ENCODE measurements around the gene STK32B. TPM values are rescaled to one million over a fixed set of nuclear protein-coding genes. Genes with fewer than 3 reads are reported as not detected.
A peak's percentile ranks its signal among the peaks of the same experiment; 100 is the strongest.
"Not testable (repeated sequence)": the region's sequence is repeated elsewhere in the genome, so short reads cannot be mapped to it uniquely, and the experiment has no call there.

The STK32B gene
- total RNA-seq, 1 experiment from 2014 or later: 7.6 TPM

- peak; percentile 92 for DNase-seq (ENCODE audit: low read depth)
Measured at GRCh38 chr4:5206016-5206790, 154.9 kb downstream of the STK32B start.

- DNase-seq (ENCODE audit: low read depth): no peak
Measured at GRCh38 chr4:5209862-5210261, 158.6 kb downstream of the STK32B start.

- no peak for DNase-seq (ENCODE audit: low read depth)
Measured at GRCh38 chr4:5211282-5211839, 160.1 kb downstream of the STK32B start.

GRCh38 chr4:5212255-5213013 is 161.2 kb downstream of the STK32B start:
- DNase-seq (ENCODE audit: low read depth): peak; percentile 32

GRCh38 chr4:5213087-5213595 is 161.9 kb downstream of the STK32B start:
- DNase-seq (ENCODE audit: low read depth): no peak

- no peak for DNase-seq (ENCODE audit: low read depth)
Measured at GRCh38 chr4:5215321-5215720, 164.0 kb downstream of the STK32B start.

GRCh38 chr4:5217421-5217820 is 166.1 kb downstream of the STK32B start:
- DNase-seq (ENCODE audit: low read depth): no peak

GRCh38 chr4:5218376-5219069 is 167.2 kb downstream of the STK32B start:
- no peak for DNase-seq (ENCODE audit: low read depth)

GRCh38 chr4:5220028-5220427 is 168.7 kb downstream of the STK32B start:
- DNase-seq (ENCODE audit: low read depth): peak; percentile 46

GRCh38 chr4:5222047-5222446 is 170.8 kb downstream of the STK32B start:
- no peak for DNase-seq (ENCODE audit: low read depth)

GRCh38 chr4:5222951-5223350 is 171.7 kb downstream of the STK32B start:
- DNase-seq (ENCODE audit: low read depth): no peak

- peak; percentile 76 for DNase-seq (ENCODE audit: low read depth)
Measured at GRCh38 chr4:5224340-5224739, 173.1 kb downstream of the STK32B start.

- DNase-seq (ENCODE audit: low read depth): no peak
Measured at GRCh38 chr4:5232549-5232948, 181.3 kb downstream of the STK32B start.

- no peak for DNase-seq (ENCODE audit: low read depth)
Measured at GRCh38 chr4:5237086-5237660, 185.9 kb downstream of the STK32B start.

GRCh38 chr4:5238173-5238572 is 186.9 kb downstream of the STK32B start:
- DNase-seq (ENCODE audit: low read depth): peak; percentile 42

- DNase-seq (ENCODE audit: low read depth): not testable (repeated sequence)
Measured at GRCh38 chr4:5247061-5247460, 195.8 kb downstream of the STK32B start.

- DNase-seq (ENCODE audit: low read depth): no peak
Measured at GRCh38 chr4:5247735-5248134, 196.5 kb downstream of the STK32B start.

GRCh38 chr4:5249727-5250126 is 198.4 kb downstream of the STK32B start:
- no peak for DNase-seq (ENCODE audit: low read depth)

- not testable (repeated sequence) for DNase-seq (ENCODE audit: low read depth)
Measured at GRCh38 chr4:5250536-5250935, 199.3 kb downstream of the STK32B start.

GRCh38 chr4:5256421-5256820 is 205.1 kb downstream of the STK32B start:
- DNase-seq (ENCODE audit: low read depth): peak; percentile 31

- DNase-seq (ENCODE audit: low read depth): no peak
Measured at GRCh38 chr4:5257086-5257485, 205.8 kb downstream of the STK32B start.

GRCh38 chr4:5259471-5259870 is 208.2 kb downstream of the STK32B start:
- DNase-seq (ENCODE audit: low read depth): no peak

Measured in M059J (cell line).